ENCODE measurements around the gene STIM1. TPM values are rescaled to one million over a fixed set of nuclear protein-coding genes. Genes with fewer than 3 reads are reported as not detected.
A peak's percentile ranks its signal among the peaks of the same experiment; 100 is the strongest.

Gene STIM1
- total RNA-seq, 1 donor from 2014 or later: 46.9 TPM

DNA sequence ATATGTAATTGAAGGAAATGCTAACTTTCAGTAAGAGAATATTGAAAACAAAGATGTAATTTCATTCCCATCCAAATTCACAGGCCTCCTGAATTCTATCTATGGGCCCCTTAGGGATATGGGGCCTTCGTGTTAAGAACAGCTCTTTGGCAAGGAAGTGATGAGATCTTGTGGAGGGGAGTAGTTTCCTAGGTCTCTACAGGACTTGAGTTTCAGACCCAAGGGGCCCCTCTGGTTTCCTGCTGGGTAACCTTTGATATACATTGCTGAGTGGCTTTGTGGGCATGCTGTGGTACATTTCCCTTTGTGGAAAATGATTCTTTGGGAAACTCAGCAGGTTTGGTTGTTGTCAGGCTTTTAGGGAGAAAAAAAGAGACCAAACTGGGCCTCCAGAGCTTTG, 6.2 kb downstream of the STIM1 start:
- no peaks in the 10 kb centered on the region for H3K9me3 Mint-ChIP-seq (ENCODE audit: unreplicated experiment)
- no peaks in the 10 kb centered on the region for H3K27me3 Mint-ChIP-seq (ENCODE audit: unreplicated experiment)
- peaks cover 57% of the 10 kb centered on the region for H3K4me1 Mint-ChIP-seq (ENCODE audit: unreplicated experiment)
- no peak for DNase-seq (ENCODE audit: extremely low spot score, unreplicated experiment)
- no peak overlapping the region for H3K4me3 Mint-ChIP-seq (ENCODE audit: unreplicated experiment)
- no peaks in the 10 kb centered on the region for H3K36me3 Mint-ChIP-seq (ENCODE audit: unreplicated experiment)
- TF ChIP-seq, protein P1, sequence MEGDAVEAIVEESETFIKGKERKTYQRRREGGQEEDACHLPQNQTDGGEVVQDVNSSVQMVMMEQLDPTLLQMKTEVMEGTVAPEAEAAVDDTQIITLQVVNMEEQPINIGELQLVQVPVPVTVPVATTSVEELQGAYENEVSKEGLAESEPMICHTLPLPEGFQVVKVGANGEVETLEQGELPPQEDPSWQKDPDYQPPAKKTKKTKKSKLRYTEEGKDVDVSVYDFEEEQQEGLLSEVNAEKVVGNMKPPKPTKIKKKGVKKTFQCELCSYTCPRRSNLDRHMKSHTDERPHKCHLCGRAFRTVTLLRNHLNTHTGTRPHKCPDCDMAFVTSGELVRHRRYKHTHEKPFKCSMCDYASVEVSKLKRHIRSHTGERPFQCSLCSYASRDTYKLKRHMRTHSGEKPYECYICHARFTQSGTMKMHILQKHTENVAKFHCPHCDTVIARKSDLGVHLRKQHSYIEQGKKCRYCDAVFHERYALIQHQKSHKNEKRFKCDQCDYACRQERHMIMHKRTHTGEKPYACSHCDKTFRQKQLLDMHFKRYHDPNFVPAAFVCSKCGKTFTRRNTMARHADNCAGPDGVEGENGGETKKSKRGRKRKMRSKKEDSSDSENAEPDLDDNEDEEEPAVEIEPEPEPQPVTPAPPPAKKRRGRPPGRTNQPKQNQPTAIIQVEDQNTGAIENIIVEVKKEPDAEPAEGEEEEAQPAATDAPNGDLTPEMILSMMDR (IDR thresholded peaks at IDR 0.05): no peak
- peak overlapping the region; percentile 59 for H3K27ac Mint-ChIP-seq (ENCODE audit: unreplicated experiment)

DNA sequence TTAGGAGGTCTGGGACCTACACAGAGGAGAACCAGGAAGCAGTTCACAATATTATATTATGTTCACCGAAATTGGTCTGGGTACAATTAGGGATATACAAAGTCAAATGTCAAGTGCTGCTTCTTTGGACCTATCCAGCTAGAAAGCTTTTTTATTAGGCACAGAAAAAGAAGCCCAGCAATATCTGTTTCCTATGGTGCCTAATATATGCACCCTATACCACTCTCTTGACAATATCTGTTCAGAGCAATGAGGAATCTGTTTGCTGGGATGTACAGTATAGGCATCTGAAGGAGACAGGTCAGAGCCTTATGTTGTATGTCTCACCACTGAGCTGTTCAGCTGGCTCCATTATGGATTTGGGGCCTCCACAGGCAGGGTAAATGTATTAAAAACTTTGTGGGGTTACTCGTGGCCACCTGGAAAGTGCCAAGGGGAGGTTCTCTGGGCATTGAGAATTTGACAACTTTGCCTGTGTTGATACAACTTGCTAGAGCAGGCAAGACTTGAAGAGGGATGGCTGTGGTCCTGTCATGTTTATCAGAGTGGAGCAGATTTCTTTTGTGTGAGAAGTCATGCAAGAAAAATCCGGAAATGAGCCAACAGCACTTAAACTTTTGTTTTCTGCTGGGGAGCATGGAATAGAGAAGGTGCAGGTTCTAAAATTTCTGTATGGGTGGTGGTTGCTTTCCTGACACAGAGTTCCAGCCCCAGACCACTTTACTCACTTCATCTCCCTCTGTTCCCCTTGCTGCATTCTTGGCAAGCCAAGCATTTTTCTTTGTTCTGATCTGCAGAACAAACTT, 10.1 kb downstream of the STIM1 start:
- peaks cover 29% of the 10 kb centered on the region for H3K4me1 Mint-ChIP-seq (ENCODE audit: unreplicated experiment)
- H3K4me3 Mint-ChIP-seq (ENCODE audit: unreplicated experiment): no peak overlapping the region
- H3K27ac Mint-ChIP-seq (ENCODE audit: unreplicated experiment): peak overlapping the region; percentile 82
- H3K9me3 Mint-ChIP-seq (ENCODE audit: unreplicated experiment): no peaks in the 10 kb centered on the region
- no peak for DNase-seq (ENCODE audit: extremely low spot score, unreplicated experiment)
- H3K27me3 Mint-ChIP-seq (ENCODE audit: unreplicated experiment): no peaks in the 10 kb centered on the region
- no peaks in the 10 kb centered on the region for H3K36me3 Mint-ChIP-seq (ENCODE audit: unreplicated experiment)
- TF ChIP-seq, protein P1 (IDR thresholded peaks at IDR 0.05): no peak

DNA sequence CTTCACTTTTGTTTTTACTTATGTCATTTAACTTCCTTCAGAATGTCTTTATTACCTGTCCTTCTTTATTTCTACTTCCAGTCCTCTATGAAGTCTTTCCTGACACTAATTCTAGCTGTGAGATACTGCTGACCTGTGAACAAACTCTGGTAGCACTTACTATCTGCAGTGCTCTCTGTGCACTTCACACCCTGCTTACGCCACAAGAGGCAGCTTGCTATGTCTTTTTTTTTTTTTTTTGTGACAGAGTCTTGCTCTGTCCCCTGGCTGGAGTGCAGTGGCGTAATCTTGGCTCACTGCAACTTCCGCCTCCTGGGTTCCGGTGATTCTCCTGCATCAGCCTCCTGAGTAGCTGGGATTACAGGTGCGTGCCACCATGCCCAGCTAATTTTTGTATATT, 10.7 kb downstream of the STIM1 start:
- Mint-ChIP-seq H3K36me3 (ENCODE audit: unreplicated experiment) (no peaks in the 10 kb centered on the region), H3K27ac (ENCODE audit: unreplicated experiment) (peak overlapping the region; percentile 82), H3K27me3 (ENCODE audit: unreplicated experiment) (no peaks in the 10 kb centered on the region), H3K4me3 (ENCODE audit: unreplicated experiment) (no peak overlapping the region), H3K4me1 (ENCODE audit: unreplicated experiment) (peaks cover 26% of the 10 kb centered on the region), H3K9me3 (ENCODE audit: unreplicated experiment) (no peaks in the 10 kb centered on the region)
- DNase-seq (ENCODE audit: extremely low spot score, unreplicated experiment): no peak
- TF ChIP-seq, protein P1 (IDR thresholded peaks at IDR 0.05): no peak

DNA sequence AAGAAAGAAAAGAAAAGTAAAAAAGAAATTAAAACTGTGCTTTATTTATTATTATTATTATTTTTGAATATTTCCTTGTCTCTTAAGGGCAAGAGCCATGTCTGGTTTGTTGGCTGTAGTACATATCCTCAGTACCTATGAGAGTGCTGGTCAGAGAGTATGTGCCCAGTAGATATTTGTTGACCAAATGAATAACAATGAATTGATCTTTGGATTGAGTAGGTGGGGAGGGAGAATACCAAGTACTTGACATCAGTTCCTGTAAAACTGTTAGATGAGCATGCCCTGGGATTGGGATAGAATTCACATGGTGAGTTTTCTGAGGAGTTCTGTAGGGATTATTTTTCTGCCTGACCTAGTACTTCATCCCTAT, 11.4 kb downstream of the STIM1 start:
- TF ChIP-seq, protein P1 (IDR thresholded peaks at IDR 0.05): no peak
- Mint-ChIP-seq H3K27ac (ENCODE audit: unreplicated experiment) (no peak overlapping the region), H3K4me3 (ENCODE audit: unreplicated experiment) (no peak overlapping the region)

DNA sequence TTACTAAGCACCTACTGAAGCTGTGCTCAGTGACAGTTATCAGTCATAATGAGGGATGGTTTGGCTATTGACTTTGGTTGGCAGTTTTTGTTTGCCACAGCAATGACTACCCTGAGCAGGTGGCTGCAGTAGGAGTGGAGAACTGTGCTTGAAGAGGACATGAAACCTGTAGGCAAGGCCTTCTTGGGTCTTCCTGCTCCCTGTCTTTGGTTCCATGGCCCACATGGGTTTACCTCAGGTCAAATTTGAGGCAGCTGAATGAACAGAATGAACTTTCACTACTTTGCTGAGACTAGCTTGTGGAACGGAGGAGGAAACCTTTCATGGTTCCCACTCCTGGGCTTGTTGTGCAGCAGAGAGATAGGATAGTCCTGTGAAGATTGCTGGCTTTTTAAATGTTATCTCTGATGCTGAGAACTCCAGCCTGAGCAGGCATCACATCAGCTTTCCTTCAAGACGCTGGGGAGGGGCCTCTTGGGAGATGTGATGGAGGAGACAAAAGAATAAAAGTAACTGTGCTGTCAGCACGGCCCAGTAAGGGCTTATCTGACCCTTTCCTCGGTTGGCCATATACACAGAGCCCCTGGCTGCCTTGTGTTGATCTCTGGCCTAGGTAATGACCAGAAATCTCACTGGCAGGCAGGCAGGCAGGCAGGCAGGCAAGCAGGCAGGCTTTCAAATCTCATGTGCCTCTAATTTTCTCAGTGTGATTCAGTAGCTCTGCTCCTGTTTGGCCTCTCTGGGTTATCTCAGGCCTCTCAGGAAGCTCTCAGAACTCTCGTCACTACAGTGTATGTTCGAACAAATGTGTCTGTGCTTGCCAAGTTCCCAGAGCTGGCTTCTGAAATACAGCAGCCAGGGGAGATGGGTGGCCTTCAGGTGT, 12.0 kb downstream of the STIM1 start:
- Mint-ChIP-seq H3K36me3 (ENCODE audit: unreplicated experiment) (no peaks in the 10 kb centered on the region), H3K9me3 (ENCODE audit: unreplicated experiment) (no peaks in the 10 kb centered on the region), H3K4me3 (ENCODE audit: unreplicated experiment) (no peak overlapping the region), H3K4me1 (ENCODE audit: unreplicated experiment) (peaks cover 20% of the 10 kb centered on the region), H3K27me3 (ENCODE audit: unreplicated experiment) (no peaks in the 10 kb centered on the region), H3K27ac (ENCODE audit: unreplicated experiment) (no peak overlapping the region)
- no peak for DNase-seq (ENCODE audit: extremely low spot score, unreplicated experiment)
- TF ChIP-seq, protein P1 (IDR thresholded peaks at IDR 0.05): no peak

More for the DNA sequence above, 11.4 kb downstream of the STIM1 start:
- H3K4me1 Mint-ChIP-seq (ENCODE audit: unreplicated experiment): peaks cover 20% of the 10 kb centered on the region
- no peaks in the 10 kb centered on the region for H3K36me3 Mint-ChIP-seq (ENCODE audit: unreplicated experiment)
- DNase-seq (ENCODE audit: extremely low spot score, unreplicated experiment): no peak
- H3K9me3 Mint-ChIP-seq (ENCODE audit: unreplicated experiment): no peaks in the 10 kb centered on the region
- no peaks in the 10 kb centered on the region for H3K27me3 Mint-ChIP-seq (ENCODE audit: unreplicated experiment)
